Measurements from ENCODE around the gene MVP.

The MVP gene

DNA sequence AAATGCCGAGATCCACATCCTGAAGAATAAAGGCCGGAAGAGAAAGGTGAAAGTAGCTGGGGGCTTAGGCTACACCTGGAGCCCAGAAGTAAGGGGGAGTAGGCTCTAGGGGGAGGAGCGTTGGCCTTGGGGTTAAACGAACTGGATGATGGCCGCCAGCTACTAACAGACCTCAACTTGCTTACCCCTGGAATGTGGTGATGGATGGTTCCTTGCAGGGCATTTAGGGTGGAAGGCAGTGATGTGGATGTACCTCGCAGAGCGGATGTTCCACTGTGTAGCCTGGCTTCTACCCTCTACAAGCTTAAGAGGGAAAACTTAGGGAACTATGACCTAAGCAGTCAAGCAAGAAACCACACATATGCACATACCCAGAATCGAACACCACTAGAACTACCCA is 16.2 kb upstream of the MVP start:
- in situ Hi-C loops (cut with HindIII; ENCODE audit: low sequenced_read_pairs), result loop anchor here (10.0 kb wide), 2 partner anchors 61 to 171 kb away; partner anchors contain the start of genes CDIPT and TAOK2

DNA sequence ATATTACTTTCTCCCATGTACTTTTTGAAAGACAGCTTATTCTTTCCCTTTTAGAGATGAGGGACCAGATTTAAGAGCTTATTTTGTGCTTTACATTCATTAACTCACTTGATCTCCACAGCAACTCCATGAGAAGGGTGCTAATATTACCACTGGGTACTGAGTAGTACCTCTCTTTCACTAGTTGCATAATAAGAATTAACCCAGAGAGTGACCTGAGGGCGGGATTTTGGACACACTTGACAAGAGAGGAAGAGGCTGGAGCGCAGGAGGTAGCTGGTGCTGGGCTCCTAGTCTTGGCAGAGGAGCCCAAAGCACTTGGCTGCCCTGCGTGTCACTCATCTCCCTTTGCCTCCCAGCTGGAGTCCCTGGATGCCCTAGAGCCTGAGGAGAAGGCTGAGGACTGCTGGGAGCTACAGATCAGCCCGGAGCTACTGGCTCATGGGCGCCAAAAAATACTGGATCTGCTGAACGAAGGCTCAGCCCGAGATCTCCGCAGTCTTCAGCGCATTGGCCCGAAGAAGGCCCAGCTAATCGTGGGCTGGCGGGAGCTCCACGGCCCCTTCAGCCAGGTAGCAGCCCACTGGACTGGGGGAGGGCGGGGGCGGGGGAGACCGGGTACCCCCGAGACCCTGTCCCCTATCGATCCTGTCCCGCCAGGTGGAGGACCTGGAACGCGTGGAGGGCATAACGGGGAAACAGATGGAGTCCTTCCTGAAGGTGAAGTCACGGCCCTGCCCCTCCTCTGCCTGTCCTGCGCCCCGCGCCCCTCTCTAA is 15.6 kb upstream of the MVP start:
- in situ Hi-C loops (cut with HindIII; ENCODE audit: low sequenced_read_pairs), result loop anchor here (10.0 kb wide), 2 partner anchors 60 to 170 kb away; partner anchors contain the start of genes CDIPT and TAOK2

DNA sequence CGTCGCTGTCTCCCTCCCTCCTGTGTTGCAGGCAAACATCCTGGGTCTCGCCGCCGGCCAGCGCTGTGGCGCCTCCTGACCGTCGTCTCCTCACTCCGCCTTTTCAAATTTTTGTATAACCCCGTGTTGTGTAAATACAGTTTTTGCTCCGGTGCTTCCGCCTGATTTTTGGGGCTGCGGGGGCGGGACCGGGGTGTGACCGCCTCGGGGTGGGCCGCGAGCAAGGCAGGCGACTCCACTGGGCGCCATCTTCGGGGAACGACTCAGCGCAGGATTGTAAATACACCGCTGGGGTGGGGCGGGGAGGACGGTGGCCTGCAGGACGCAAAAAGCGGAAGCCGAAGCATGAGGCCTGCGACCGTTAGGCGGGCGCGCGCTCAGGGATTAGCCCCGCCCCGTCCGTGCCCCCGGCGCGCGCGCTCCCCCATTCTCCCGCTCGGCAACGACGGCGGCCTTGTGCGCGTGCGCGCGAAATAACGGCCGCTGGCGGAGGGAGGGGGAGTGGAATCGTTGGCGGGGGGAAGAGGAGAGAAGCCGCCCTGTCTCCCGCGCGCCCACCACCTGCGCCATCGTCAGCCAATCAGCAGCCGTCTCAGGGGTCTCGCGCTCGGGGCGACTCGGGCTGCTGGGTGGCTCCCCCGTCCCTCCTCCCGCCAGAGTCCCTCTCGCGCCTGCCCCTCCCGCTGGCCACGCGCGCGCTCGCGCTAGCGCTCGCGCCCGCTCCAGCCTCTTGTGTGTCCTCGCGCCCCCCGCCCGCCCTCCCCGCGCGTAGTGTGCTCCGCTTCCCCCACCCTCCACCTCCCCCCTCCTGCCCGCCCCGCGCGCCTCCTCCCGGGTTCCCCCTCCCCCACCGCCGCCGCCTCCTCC is 14.8 kb upstream of the MVP start:
- in situ Hi-C loops (cut with HindIII; ENCODE audit: low sequenced_read_pairs), result loop anchor here (10.0 kb wide), 2 partner anchors 59 to 169 kb away; partner anchors contain the start of genes CDIPT and TAOK2

DNA sequence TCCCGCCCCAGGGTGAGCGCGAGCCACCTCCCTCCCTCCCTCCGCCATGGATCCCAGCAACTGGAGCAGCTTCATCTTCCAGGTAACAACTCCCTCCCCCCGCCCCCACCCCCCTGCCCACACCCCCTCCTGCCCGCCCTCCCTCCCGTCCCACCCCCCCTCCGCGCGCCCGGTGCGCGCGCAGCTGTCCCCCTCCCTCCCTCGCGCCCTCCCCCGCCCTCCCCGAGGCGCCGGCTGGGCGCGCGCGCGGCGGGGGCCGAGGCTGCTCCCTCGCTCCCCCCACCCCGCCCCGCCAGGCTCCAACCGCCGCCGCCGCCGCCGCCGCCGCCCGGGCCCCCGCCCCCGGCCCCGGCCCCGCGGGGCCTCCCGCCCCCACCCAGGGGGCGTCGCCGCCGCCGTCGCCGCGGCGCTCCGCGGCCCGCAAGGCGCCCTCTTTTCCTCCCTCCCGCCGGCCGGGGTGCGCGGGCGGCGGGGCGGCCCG is 14.1 kb upstream of the MVP start, which contains the start of gene MAZ:
Gene MAZ (plus strand): TSS at position 431 of the 481 bp plus-strand sequence. CDS start 173 bp downstream, outside the sequence.
- in situ Hi-C loops (cut with HindIII; ENCODE audit: low sequenced_read_pairs), result loop anchor here (10.0 kb wide), 2 partner anchors 59 to 169 kb away; partner anchors contain the start of genes CDIPT and TAOK2

DNA sequence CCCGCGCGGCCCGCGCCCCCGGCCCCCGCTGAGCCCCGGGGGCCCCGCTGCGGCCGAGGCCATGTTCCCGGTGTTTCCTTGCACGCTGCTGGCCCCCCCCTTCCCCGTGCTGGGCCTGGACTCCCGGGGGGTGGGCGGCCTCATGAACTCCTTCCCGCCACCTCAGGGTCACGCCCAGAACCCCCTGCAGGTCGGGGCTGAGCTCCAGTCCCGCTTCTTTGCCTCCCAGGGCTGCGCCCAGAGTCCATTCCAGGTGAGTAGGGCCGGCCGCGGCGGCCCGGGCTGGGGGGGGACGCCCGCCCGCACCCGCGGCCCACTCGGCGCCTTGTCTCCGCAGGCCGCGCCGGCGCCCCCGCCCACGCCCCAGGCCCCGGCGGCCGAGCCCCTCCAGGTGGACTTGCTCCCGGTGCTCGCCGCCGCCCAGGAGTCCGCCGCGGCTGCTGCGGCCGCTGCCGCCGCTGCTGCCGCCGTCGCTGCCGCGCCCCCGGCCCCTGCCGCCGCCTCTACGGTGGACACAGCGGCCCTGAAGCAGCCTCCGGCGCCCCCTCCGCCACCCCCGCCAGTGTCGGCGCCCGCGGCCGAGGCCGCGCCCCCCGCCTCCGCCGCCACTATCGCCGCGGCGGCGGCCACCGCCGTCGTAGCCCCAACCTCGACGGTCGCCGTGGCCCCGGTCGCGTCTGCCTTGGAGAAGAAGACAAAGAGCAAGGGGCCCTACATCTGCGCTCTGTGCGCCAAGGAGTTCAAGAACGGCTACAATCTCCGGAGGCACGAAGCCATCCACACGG is 13.4 kb upstream of the MVP start:
- in situ Hi-C loops (cut with HindIII; ENCODE audit: low sequenced_read_pairs), result loop anchor here (10.0 kb wide), 2 partner anchors 58 to 168 kb away; partner anchors contain the start of genes CDIPT and TAOK2

DNA sequence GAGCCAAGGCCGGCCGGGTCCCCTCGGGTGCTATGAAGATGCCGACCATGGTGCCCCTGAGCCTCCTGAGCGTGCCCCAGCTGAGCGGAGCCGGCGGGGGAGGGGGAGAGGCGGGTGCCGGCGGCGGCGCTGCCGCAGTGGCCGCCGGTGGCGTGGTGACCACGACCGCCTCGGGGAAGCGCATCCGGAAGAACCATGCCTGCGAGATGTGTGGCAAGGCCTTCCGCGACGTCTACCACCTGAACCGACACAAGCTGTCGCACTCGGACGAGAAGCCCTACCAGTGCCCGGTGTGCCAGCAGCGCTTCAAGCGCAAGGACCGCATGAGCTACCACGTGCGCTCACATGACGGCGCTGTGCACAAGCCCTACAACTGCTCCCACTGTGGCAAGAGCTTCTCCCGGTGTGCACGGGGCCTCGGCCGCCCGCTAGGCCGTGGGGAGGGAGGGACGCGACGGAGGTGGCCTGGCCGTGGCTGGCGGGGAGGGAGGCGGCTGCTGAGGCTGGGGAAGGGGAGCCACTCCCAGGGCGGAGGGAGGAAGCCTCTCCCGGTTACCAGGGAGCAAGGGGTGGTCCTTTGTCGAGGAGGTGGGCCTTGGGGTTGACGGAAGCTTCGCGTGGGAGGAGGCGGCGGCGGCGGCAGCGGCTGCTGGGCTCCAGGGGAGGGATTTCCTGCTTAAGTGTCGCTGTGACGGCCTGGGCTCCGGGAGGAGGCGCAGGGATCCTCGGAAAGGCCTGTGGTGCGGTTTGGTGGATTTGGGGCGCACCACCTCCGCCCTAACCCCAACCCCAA is 12.6 kb upstream of the MVP start:
- in situ Hi-C loops (cut with HindIII; ENCODE audit: low sequenced_read_pairs), result loop anchor here (10.0 kb wide), 2 partner anchors 57 to 167 kb away; partner anchors contain the start of genes CDIPT and TAOK2

DNA sequence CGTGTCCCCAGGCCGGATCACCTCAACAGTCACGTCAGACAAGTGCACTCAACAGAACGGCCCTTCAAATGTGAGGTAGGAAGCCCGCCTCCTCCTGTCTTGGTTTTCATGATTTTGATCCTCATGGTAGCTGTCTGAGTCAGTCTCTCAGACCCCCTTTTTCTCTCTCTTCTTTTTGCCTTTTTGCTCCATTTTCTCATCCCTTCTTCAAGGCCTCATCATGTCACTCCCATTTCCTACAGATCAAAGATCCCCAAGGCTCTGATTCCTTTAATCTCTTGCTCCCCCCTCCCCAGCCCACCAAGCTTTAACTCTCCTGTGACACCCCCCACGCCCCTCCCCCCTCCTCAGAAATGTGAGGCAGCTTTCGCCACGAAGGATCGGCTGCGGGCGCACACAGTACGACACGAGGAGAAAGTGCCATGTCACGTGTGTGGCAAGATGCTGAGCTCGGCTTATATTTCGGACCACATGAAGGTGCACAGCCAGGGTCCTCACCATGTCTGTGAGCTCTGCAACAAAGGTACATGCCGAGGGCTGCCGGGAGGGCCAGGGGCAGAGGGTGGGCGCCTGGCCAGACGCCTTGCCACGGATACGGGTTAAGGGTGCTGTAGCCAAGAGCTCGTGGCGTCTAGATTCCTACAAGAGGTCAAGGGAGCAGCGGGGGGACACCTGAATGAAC is 11.9 kb upstream of the MVP start:
- in situ Hi-C loops (cut with HindIII; ENCODE audit: low sequenced_read_pairs), result loop anchor here (10.0 kb wide), 2 partner anchors 56 to 166 kb away; partner anchors contain the start of genes CDIPT and TAOK2

DNA sequence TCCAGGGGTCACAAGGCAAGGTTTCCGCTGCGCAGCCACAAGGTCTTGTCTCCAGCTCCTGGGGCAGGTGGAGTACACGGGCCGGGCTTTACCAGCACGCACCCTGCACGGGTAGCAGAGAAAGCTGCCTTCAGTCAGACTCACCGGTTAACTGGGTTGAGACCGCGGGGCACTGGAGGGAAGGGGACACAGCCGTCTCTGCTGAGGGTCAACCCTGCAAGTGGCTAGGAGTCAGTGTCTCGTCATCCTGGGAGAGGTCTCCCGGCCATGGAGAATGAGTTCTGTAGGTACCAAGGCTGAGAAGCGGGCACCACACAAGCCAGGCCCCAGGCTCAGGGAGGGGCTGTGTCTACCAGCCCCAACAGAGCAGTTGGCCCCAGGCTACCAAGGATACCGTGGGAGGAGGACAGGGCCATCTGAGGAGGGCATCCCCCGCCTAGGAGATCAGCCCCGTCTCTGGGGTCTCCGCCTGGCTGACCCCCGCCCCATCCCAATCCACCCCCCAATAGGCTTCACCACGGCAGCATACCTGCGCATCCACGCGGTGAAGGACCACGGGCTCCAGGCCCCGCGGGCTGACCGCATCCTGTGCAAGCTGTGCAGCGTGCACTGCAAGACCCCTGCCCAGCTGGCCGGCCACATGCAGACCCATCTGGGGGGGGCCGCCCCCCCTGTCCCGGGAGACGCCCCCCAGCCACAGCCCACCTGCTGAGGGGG is 11.1 kb upstream of the MVP start:
- in situ Hi-C loops (cut with HindIII; ENCODE audit: low sequenced_read_pairs), result loop anchor here (10.0 kb wide), 2 partner anchors 56 to 166 kb away; partner anchors contain the start of genes CDIPT and TAOK2

DNA sequence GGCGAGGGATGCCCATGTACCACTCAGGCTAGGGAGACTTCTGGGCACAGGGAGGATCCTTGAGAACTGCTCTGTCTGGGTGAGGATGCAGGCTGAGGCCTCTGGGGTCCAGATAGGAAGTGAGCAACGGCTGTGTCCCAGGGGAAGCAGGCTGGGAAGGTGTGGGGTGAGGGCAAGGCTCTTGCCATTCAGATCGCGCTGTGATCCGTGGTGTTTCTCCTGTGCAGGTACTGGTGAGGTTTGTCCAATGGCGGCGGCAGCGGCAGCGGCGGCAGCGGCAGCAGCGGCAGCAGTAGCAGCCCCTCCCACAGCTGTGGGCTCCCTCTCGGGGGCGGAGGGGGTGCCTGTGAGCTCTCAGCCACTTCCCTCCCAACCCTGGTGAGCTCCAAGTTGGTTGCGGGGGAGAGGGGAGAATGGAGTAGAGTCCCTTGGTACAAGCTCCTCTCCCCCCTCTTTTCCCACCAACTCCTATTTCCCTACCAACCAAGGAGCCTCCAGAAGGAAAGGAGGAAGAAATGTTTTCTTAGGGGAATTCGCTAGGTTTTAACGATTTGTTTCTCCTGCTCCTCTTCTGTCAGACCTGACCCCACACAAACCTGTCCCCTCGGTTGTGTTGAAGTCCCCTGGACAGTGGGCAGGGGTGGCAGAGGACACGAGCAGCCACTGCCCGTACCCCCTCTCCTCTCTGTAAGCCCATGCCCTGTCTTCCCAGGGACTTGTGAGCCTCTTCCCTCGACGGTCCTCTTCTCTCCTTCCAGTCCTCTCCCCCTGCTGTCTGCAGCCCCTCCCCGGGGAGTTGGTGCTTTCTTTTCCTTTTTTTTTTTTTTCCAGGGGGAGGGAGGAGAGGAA is 10.2 kb upstream of the MVP start:
- in situ Hi-C loops (cut with HindIII; ENCODE audit: low sequenced_read_pairs), result loop anchor here (10.0 kb wide), 2 partner anchors 55 to 165 kb away; partner anchors contain the start of genes CDIPT and TAOK2

DNA sequence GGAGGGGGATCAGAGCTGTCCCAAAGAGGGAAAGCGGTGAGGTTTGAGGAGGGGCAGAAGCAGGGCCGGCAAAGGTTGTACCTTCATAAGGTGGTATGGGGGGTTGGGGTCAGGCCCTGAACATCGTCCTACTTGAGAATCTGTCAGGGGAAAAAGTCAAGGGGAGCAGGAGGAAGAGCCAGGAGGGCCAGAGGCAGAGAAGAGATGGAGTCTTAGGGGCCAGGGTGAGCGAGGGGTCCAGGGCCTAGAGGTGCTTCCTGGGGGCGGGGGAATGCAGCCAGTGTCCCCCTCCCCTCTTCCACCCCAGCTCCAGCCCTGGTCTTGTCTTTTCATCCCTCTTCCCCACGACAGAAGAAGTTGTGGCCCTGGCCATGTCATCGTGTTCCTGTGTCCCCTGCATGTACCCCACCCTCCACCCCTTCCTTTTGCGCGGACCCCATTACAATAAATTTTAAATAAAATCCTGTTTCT is 9.5 kb upstream of the MVP start:
- in situ Hi-C loops (cut with HindIII; ENCODE audit: low sequenced_read_pairs), result no loop called here

DNA sequence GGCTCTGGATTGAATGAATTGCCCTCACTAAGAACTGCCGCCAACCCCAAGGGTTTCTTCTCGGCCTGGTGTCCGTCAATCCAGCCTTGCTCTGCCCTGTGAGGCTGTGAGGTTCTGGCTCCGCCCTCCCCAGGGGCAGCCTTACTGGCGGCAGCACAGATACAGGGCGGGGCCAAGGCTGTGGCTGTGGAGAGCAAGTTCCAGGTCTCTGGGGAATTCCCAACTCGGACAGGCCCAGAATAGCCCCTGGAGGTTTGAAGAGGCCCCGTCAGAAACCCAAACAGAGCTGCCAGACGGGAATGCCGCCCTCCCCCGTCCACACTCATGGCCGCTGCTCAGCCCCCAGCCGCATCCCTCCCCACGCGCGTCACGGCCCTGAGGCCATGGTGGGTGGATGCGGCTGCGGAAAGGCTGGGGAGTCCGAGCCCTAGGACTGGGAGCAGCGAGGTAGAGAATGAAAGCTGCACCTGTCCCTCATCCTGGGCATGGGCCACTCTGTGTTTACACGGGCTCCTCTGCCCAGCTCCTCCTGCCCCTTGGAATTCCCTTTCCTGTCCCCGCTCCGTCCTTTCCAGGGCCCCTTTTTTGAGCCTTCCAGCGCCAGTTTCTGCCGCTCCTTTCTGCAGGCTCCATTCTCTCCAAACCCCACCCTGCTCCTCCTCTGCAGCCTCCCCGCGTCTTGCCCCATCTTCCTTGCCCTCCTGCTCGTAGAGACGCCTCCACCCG is 8.9 kb upstream of the MVP start:
- in situ Hi-C loops (cut with HindIII; ENCODE audit: low sequenced_read_pairs), result no loop called here

DNA sequence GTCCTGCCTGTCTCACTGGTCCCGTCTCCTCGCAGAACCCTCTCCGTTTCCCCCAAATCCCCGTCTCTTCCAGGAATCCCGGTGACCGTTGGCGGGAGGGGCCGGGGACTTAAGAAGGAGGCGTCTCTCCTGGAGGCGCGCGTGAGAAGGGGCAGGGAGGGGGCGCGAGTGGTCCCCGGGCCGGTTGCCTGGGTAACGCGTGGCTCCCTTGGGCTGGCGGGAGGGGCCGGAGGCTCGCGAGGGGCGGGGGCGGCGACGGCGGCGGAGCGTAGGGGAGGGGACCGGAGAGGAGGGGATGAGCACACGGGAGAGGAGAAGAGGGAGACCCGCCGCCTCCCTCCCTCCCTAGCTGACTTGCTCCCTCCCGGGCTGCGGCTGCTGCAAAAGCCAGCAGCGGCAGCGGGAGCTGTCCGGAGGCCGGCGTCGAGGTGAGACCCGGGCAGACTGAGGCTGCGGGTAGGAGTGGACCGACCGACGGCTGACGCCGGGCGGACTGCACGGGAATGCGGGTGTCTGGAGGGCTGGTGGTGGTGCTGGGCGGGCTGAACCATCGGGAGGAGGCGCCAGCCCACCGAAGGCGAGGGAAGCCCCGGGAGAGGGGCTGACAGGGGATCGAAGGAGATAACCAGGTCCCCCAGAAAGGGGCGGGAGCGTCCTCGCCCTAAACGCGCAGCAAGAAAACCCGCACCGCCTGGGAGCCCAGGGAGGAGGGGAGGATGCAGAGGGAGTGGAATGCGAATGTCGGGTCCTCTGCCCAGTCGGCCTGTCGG is 8.2 kb upstream of the MVP start, which contains the start of gene PRRT2:
Gene PRRT2 (plus strand): TSS at position 298 of the 770 bp plus-strand sequence. CDS start 862 bp downstream, outside the sequence.
- in situ Hi-C loops (cut with HindIII; ENCODE audit: low sequenced_read_pairs), result no loop called here

DNA sequence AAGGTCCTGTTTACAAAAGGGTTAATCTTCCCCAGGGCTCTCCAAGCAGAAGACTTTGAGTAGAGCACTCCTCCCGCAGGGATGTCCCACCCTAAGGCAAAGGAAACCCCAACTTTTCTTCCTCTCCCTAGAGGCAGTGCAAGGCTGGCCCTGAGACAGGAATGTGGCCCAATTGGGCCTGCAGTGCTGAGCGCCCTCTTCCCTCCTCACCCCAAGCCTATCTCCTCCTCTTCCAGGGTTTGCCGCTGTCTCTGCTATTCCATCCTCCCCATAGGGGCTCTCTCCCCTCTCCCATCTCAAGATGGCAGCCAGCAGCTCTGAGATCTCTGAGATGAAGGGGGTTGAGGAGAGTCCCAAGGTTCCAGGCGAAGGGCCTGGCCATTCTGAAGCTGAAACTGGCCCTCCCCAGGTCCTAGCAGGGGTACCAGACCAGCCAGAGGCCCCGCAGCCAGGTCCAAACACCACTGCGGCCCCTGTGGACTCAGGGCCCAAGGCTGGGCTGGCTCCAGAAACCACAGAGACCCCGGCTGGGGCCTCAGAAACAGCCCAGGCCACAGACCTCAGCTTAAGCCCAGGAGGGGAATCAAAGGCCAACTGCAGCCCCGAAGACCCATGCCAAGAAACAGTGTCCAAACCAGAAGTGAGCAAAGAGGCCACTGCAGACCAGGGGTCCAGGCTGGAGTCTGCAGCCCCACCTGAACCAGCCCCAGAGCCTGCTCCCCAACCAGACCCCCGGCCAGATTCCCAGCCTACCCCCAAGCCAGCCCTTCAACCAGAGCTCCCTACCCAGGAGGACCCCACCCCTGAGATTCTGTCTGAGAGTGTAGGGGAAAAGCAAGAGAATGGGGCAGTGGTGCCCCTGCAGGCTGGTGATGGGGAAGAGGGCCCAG is 7.3 kb upstream of the MVP start:
- in situ Hi-C loops (cut with HindIII; ENCODE audit: low sequenced_read_pairs), result no loop called here
